HUES48 (cell line): ENCODE data around the gene BRME1.

Experiments used
- H3K27ac ChIP-seq: one replicate; pipeline ENCODE4 v1.7.0; 2013; ENCODE audit warnings: low read depth, low read length, inconsistent platforms
- H3K27me3 ChIP-seq: 2 replicates; pipeline ENCODE4 v1.6.1; 2013; ENCODE audit warnings: mild to moderate bottlenecking, low read length; ENCODE audit not compliant: control insufficient read depth, insufficient read depth
- H3K36me3 ChIP-seq: 2 replicates; pipeline ENCODE4 v1.6.1; 2013; ENCODE audit warnings: low read length; ENCODE audit not compliant: control insufficient read depth, insufficient read depth
- H3K4me1 ChIP-seq: 2 replicates; pipeline ENCODE4 v1.6.1; 2013; ENCODE audit warnings: mild to moderate bottlenecking, low read length; ENCODE audit not compliant: control insufficient read depth, insufficient read depth
- H3K4me3 ChIP-seq: 2 replicates; pipeline ENCODE4 v1.5.1; 2013; ENCODE audit warnings: mild to moderate bottlenecking, low read depth, low read length
- H3K9ac ChIP-seq: 2 replicates; pipeline ENCODE4 v1.6.1; 2013; ENCODE audit warnings: mild to moderate bottlenecking, low read depth, low read length, moderate library complexity
- H3K9me3 ChIP-seq: 2 replicates; pipeline ENCODE4 v1.6.1; 2013; ENCODE audit warnings: low read length; ENCODE audit not compliant: control insufficient read depth, insufficient read depth

Gene BRME1

DNA sequence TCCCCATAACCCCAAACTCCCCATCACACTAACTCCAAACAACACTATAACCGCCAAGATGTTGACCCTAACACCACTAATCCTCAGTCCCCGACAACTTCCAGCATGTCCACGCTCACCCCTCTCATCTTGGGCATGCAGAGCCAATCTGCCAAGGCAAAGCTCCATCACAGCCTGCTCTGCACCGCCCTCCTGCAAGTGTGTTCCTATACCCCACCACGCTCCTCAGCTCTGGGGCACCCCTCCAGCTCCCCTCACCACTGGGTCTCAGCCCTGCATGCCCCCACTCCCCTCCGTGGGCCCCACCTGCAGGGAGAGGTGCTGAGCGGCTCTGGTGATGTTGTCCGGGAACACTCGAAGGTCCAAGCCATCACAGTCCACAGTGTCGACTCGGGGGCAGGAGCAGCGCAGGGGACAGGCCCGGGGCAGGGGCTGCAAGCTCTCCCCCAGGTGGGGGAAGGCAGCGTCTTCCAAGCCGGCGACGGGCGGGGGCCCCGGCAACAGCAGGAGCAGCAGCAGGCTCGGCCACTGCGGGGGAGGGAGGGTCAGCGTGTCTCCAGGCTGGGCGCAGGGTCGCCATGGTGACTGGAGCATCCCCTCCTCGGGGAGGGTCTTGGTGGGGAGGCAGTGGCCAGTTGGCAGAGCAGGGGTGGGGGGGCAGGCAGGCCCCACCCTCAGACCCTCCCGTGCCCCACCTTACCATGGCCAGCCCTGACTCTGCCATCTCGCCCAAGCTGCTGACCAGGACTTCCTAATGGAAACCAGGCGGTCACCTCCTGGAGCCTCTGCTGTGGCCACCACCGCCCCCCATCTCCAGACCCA lies 31.8 kb upstream of the BRME1 start:
- Histone ChIP-seq H3K4me1 (peaks cover 8% of the 10 kb centered on the region; the same call in 1 of the 2 replicates), H3K9ac (no peak overlapping the region), H3K4me3 (no peak overlapping the region)

DNA sequence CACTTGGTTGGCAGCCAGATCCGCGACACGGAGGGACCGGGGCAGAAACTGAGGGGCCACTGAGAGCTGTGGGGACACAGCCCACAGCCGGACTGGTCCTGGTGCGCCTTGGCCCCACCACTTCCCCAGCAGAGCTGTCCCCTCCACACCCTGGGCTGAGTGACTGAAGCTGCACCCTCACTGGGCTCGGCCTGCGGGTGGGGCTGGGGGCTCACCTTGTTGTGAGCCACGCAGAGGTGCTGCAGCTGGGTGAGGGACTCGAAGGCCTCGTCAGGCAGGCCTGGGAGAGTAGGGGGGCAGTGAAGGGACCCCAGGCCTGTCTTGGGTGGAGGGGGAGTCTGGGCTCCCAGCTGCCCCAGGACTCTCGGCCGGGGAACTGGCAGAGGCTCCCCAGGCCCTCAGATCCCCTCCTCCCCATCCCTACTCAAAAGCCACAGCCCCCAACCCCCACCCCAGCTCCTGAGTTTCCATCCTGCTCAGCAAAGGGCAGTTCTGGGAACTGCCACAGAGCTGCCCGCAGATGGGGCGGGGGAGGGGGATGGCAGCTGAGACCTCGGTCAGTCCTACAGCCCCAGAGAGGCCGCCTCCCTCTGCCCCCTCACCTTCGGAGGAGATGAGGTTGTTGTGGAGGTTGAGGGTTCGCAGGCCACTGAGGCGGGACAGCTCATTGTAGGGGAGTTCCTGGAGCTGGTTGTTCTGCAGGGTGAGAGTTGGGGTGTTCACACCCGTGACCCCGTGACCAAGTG lies 30.0 kb upstream of the BRME1 start:
- peaks cover 8% of the 10 kb centered on the region; the same call in 1 of the 2 replicates for H3K4me1 ChIP-seq
- H3K27ac ChIP-seq, result no peak overlapping the region
- no peak overlapping the region for H3K9ac ChIP-seq
- peaks cover 1% of the 10 kb centered on the region; the same call in 1 of the 2 replicates for H3K36me3 ChIP-seq
- H3K9me3 ChIP-seq, result no peaks in the 10 kb centered on the region
- H3K27me3 ChIP-seq, result no peaks in the 10 kb centered on the region
- no peak overlapping the region for H3K4me3 ChIP-seq

More for the DNA sequence above, 31.8 kb upstream of the BRME1 start:
- Histone ChIP-seq H3K36me3 (no peaks in the 10 kb centered on the region), H3K27me3 (no peaks in the 10 kb centered on the region), H3K27ac (no peak overlapping the region), H3K9me3 (no peaks in the 10 kb centered on the region)

DNA sequence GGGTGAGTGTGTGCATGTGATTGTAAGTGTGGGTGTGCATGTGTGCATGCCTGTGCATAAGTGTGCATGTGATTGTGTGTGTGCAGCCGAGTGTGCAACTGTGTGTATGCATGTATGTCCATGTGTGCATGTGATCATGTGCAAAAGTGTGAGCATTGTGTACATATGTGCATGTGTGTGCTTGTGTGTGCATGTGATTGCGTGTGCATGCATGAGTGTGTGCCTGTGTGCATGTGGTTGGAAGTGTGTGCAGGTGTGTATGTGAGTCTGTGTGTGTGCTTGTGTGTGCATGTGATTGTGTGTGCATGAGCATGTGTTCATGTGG lies 28.8 kb upstream of the BRME1 start:
- Histone ChIP-seq H3K27me3 (no peaks in the 10 kb centered on the region), H3K4me3 (no peak overlapping the region), H3K4me1 (peaks cover 8% of the 10 kb centered on the region; the same call in 1 of the 2 replicates), H3K36me3 (peaks cover 10% of the 10 kb centered on the region; the same call in 1 of the 2 replicates), H3K9me3 (no peaks in the 10 kb centered on the region), H3K27ac (no peak overlapping the region), H3K9ac (no peak overlapping the region)

DNA sequence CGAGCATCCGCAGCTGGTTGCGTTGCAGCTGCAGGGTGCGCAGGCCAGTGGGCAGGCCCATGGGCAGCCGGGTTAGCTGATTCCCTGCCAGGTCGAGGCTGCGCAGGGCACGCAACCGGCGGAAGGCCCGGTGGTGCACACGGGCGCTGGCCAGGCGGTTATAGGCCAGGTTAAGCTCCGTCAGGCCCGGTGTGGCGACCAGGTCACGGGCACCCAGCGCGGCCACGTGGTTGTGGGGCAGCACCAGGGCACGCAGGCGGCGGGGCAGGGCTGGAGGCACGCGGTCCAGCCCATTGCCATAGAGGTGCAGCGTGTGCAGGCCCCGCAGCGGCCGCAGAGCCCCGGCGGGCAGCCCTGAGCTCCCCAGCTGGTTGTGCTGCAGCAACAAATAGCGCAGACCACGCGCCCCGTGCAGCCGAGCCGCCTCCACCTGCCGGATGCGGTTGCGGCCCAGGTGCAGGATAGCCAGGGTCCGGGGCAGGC lies 27.0 kb upstream of the BRME1 start:
- Histone ChIP-seq H3K36me3 (peaks cover 16% of the 10 kb centered on the region; the same call in 1 of the 2 replicates), H3K4me3 (no peak overlapping the region), H3K4me1 (peaks cover 8% of the 10 kb centered on the region; the same call in 1 of the 2 replicates), H3K27me3 (no peaks in the 10 kb centered on the region), H3K9ac (no peak overlapping the region), H3K9me3 (no peaks in the 10 kb centered on the region), H3K27ac (no peak overlapping the region)

DNA sequence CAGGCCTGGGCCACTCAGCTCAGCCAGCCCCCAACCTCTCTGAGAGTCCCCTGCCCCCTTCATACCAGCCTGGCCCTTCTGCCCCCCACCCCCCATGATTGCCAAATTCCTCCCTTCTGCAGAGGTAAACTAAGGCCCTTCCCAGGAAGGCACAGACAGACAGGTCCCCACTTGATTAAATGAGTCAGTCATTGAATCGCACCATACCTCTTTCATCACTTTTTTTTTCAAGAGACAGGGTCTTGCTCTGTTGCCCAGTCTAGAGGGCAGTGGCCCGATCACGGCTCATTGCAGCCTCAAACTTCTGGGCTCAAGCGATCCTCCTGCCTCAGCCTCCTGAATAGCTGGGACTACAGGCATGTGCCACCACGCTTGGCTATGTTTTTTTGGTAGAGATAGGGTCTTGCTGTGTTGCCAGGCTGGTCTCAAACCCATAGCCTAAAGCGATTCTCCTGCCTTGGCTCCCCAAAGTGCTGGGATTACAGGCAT lies 26.3 kb upstream of the BRME1 start:
- Histone ChIP-seq H3K36me3 (peaks cover 20% of the 10 kb centered on the region), H3K4me1 (peaks cover 5% of the 10 kb centered on the region; the same call in 1 of the 2 replicates), H3K9me3 (no peaks in the 10 kb centered on the region), H3K27me3 (no peaks in the 10 kb centered on the region), H3K4me3 (no peak overlapping the region), H3K27ac (no peak overlapping the region), H3K9ac (no peak overlapping the region)

DNA sequence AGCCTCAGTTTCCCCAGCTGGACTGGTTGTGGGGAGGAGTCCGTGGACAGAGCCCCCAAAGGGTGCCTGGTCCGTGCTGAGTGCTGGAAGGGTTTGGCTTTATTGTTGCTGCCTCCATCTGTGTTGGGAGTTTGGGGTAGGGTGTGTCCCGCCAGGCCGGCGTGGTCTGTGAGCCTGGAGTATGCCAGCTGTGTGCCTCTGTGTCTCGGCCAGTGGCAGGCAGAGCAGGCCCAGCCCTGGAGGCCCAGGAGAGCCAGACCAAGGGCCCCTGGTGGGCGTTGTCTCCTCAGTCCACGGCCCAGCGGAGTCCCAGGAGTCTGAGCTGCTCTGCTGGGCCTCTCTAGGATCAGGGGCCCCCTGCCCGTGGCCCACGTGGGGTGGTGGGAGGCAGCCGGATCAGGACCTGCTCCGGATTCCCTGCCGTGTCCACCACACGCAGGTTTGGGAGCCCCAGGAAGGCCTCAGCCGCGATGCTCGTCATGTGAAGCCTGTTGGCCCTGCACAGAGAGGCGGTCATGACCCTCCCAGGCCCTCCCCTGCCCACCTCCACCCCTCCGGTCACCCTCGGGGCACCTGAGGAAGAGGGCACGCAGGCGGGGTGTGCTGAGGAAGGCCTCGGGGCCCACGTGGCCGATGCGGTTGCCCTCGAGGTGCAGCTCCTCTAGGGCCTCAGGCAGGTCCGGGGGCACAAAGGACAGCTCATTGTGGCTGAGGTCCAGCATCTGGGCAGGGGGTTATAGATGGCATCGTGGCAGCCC lies 25.7 kb upstream of the BRME1 start:
- Histone ChIP-seq H3K4me1 (peaks cover 5% of the 10 kb centered on the region; the same call in 1 of the 2 replicates), H3K9me3 (no peaks in the 10 kb centered on the region), H3K27ac (no peak overlapping the region), H3K9ac (no peak overlapping the region), H3K36me3 (peaks cover 26% of the 10 kb centered on the region), H3K27me3 (no peaks in the 10 kb centered on the region), H3K4me3 (no peak overlapping the region)

DNA sequence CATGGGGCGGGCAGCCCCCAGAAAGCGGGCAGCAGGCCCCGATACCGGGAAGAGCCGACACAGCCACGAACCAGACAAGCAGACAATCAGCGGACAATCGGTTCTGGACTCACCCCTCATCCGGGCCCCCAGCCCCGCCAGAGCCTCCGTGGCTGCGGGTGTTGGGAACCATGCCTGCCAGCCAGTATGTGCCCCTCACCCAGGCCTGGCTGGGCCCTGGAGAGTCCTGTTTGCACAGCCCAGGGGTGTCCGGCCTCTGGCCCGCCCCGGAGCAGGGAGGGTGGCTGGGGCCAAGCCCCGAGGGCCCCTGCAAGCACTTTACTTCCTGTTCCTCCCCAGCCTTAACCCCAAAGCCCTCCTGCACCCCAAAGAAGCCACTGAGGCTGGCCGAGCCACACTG lies 24.5 kb upstream of the BRME1 start:
- Histone ChIP-seq H3K4me1 (no peaks in the 10 kb centered on the region), H3K27ac (no peak overlapping the region), H3K27me3 (no peaks in the 10 kb centered on the region), H3K4me3 (no peak overlapping the region), H3K9me3 (no peaks in the 10 kb centered on the region), H3K9ac (no peak overlapping the region), H3K36me3 (peaks cover 33% of the 10 kb centered on the region)

DNA sequence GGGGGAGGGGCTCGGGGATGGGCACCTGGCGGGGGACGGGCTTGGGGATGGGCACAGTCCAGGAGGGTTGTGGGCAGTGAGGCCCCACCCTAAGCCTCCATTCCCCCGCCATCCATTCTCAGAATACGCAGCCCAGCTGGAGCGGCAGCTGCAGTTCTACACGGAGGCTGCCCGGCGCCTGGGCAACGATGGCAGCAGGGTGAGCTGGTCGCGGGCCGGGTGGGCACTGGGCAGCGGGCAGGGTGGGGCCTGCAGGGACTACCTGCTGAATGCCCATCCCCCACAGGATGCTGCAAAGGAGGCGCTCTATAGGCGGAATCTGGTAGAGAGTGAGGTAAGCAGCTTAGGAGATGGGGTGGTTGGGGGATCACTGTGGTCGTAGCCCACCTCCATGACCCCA lies 24.0 kb upstream of the BRME1 start:
- Histone ChIP-seq H3K36me3 (peaks cover 34% of the 10 kb centered on the region), H3K27ac (no peak overlapping the region), H3K4me1 (no peaks in the 10 kb centered on the region), H3K4me3 (no peak overlapping the region), H3K9me3 (no peaks in the 10 kb centered on the region), H3K27me3 (no peaks in the 10 kb centered on the region), H3K9ac (no peak overlapping the region)

DNA sequence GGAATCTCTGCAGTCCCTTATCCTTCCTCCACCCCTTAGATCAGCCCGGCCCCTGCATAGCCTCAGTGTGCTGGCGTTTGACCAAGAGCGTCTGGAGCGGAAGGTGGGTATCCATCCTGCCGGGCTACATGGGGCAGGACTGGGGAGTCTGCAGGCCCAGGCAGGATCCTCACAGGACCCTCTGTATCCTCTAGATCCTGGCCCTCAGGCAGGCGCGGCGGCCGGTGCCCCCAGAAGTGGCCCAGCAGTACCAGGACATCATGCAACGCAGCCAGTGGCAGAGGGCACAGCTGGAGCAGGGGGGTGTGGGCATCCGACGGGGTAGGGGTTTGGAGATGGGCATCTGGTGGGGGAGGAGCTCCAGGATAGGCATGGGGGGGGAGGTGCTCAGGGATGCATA lies 23.4 kb upstream of the BRME1 start:
- peaks cover 40% of the 10 kb centered on the region for H3K36me3 ChIP-seq
- no peaks in the 10 kb centered on the region for H3K4me1 ChIP-seq
- no peaks in the 10 kb centered on the region for H3K9me3 ChIP-seq
- H3K4me3 ChIP-seq, result no peak overlapping the region
- H3K27ac ChIP-seq, result no peak overlapping the region
- H3K9ac ChIP-seq, result no peak overlapping the region
- no peaks in the 10 kb centered on the region for H3K27me3 ChIP-seq

DNA sequence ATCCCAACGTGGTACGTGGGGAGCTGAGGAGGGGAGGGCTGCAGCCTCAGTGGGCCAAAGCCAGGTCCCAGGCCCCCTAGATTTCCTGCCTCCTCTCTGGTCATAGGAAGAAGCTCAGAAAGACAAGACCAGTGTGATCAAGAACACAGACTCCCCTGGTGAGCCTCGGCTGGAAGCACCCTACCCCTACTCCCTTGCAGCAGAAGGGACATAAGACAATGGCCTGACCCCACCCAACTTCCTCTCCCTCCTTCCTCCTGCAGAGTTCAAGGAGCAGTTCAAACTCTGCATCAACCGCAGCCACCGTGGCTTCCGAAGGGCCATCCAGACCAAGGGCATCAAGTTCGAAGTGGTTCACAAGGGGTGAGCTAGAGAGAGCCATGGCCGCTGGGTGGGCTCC lies 20.8 kb upstream of the BRME1 start:
- no peak overlapping the region for H3K27ac ChIP-seq
- peaks cover 60% of the 10 kb centered on the region for H3K36me3 ChIP-seq
- H3K9me3 ChIP-seq, result no peaks in the 10 kb centered on the region
- H3K9ac ChIP-seq, result no peak overlapping the region
- H3K4me1 ChIP-seq, result no peaks in the 10 kb centered on the region
- H3K4me3 ChIP-seq, result no peak overlapping the region
- H3K27me3 ChIP-seq, result no peaks in the 10 kb centered on the region
